Endothelial cell of umbilical vein (primary cell): ENCODE measurements around the gene REPIN1. TPM values are rescaled to one million over a fixed set of nuclear protein-coding genes. Genes with fewer than 3 reads are reported as not detected.

Experiments
- BruUV-seq: library from RNA; stranded (reverse); fragments of 400-500 nt; replicated peaks from 2 replicates; lab custom pipeline; 2021; lab: Mats Ljungman, UMichigan
- CTCF ChIA-PET: fragments of 300-600, 350-600 bp; sonication (Branson Sonifier 250); formaldehyde crosslinking; loops from one replicate; lab custom pipeline; 2021; ENCODE audit warnings: antibody characterized with exemption, inconsistent platforms; lab: Charles Lee
- POLR2A ChIA-PET: fragments of 300-600, 350-600 bp; sonication (Branson Sonifier 250); formaldehyde crosslinking; loops from one replicate; lab custom pipeline; 2021; ENCODE audit warnings: antibody characterized with exemption, inconsistent platforms; lab: Charles Lee
- DNase-seq: peaks from one replicate; pipeline ENCODE4 v3.0.0-alpha.2; 2011; ENCODE audit warnings: low read depth, low spot score
- FAIRE-seq: peaks from 2 replicates; lab custom pipeline; 2011; peaks lifted over from hg19 to GRCh38; lab: Jason Lieb, UNC
- H2AFZ ChIP-seq: 2 replicates; pipeline ENCODE4 v1.6.0; 2012; ENCODE audit warnings: low read depth, low read length, control low read depth, inconsistent platforms
- H3K27ac ChIP-seq: 2 replicates; pipeline ENCODE4 v1.5.1; 2011; ENCODE audit warnings: low read depth, mild to moderate bottlenecking, control low read depth, low read length, moderate library complexity; ENCODE audit not compliant: insufficient read depth
- H3K27me3 ChIP-seq, 2 experiments: 2 replicates each; pipeline versions ENCODE4 v1.6.0 to v1.6.1; 2011; ENCODE audit warnings: low read length in 2 of 2, mixed read lengths in 1 of 2; ENCODE audit not compliant: control insufficient read depth in 2 of 2, insufficient read depth in 2 of 2
- H3K36me3 ChIP-seq, 2 experiments: 2 replicates in 1 of 2; 3 replicates in 1 of 2; pipeline ENCODE4 v1.5.1; 2011; ENCODE audit warnings: low read length in 2 of 2, mild to moderate bottlenecking in 1 of 2, moderate library complexity in 1 of 2; ENCODE audit not compliant: control insufficient read depth in 2 of 2, insufficient read depth in 2 of 2; ENCODE audit errors: extremely low read depth in 1 of 2
- H3K4me1 ChIP-seq: 3 replicates; pipeline ENCODE4 v1.5.1; 2011; ENCODE audit warnings: mild to moderate bottlenecking, low read length; ENCODE audit not compliant: control insufficient read depth, insufficient read depth; ENCODE audit errors: extremely low read depth
- H3K4me2 ChIP-seq: 2 replicates; pipeline ENCODE4 v1.6.1; 2011; ENCODE audit warnings: low read length, control low read depth, mixed read lengths; ENCODE audit not compliant: insufficient read depth
- H3K4me3 ChIP-seq, 3 experiments: fragments of 200-600 bp in 1 of 3; sonication (generic), shearing (Covaris generic) in 1 of 3; replicated peaks in 1 of 3; 2 replicates each; pipeline ENCODE4 v1.5.1; 2011 to 2016; ENCODE audit warnings: control low read depth in 3 of 3, low read length in 3 of 3, mild to moderate bottlenecking in 2 of 3, inconsistent platforms in 1 of 3, low read depth in 1 of 3, moderate library complexity in 1 of 3; ENCODE audit not compliant: insufficient read depth in 1 of 3
- H3K79me2 ChIP-seq: 2 replicates; pipeline ENCODE4 v1.6.0; 2012; ENCODE audit warnings: low read length, inconsistent platforms; ENCODE audit not compliant: control insufficient read depth, insufficient read depth
- H3K9ac ChIP-seq: replicated peaks from 2 replicates; pipeline ENCODE3; 2011; ENCODE audit warnings: low read length, control low read depth; ENCODE audit not compliant: insufficient read depth; ENCODE audit errors: extremely low read depth
- H3K9me1 ChIP-seq: replicated peaks from 3 replicates; pipeline ENCODE4 v1.6.0; 2011; ENCODE audit warnings: mild to moderate bottlenecking, low read length; ENCODE audit not compliant: control insufficient read depth, insufficient read depth; ENCODE audit errors: extremely low read depth
- H3K9me3 ChIP-seq: replicated peaks from 2 replicates; pipeline ENCODE4 v1.5.1; 2012; ENCODE audit warnings: low read length, inconsistent platforms; ENCODE audit not compliant: control insufficient read depth, insufficient read depth
- H4K20me1 ChIP-seq: replicated peaks from 2 replicates; pipeline ENCODE3; 2011; ENCODE audit warnings: mild to moderate bottlenecking, low read length; ENCODE audit not compliant: control insufficient read depth, insufficient read depth; ENCODE audit errors: extremely low read depth
- CTCF ChIP-seq, 2 donors: IDR thresholded peaks; 1 replicate in 1 of 2; 2 replicates in 1 of 2; pipeline ENCODE4 v1.5.1; 2011; ENCODE audit warnings: low read length in 2 of 2, mild to moderate bottlenecking in 2 of 2, moderate library complexity in 2 of 2, control low read depth in 1 of 2, inconsistent platforms in 1 of 2, low read depth in 1 of 2; ENCODE audit not compliant: insufficient read depth in 1 of 2; ENCODE audit errors: extremely low read depth in 1 of 2
- EZH2 ChIP-seq: IDR thresholded peaks from 2 replicates; pipeline ENCODE4 v1.6.1; 2012; ENCODE audit warnings: borderline replicate concordance, low read depth, mild to moderate bottlenecking, moderate library complexity, low read length, inconsistent platforms; ENCODE audit not compliant: severe bottlenecking
- FOS ChIP-seq: IDR thresholded peaks from 2 replicates; pipeline ENCODE4 v1.6.1; 2011; ENCODE audit warnings: mild to moderate bottlenecking, low read length, moderate library complexity, borderline replicate concordance; ENCODE audit not compliant: insufficient read depth
- GATA2 ChIP-seq: IDR thresholded peaks from 2 replicates; pipeline ENCODE4 v1.7.0; 2011; ENCODE audit warnings: low read depth, mild to moderate bottlenecking, moderate library complexity, mixed read lengths, low read length; ENCODE audit not compliant: insufficient read length, insufficient read depth
- JUN ChIP-seq: IDR thresholded peaks from 2 replicates; pipeline ENCODE4 v1.6.1; 2011; ENCODE audit warnings: borderline replicate concordance, low read depth; ENCODE audit not compliant: insufficient read length, insufficient read depth
- MYC ChIP-seq: IDR thresholded peaks from one replicate; pipeline ENCODE4 v1.6.1; 2011; ENCODE audit warnings: mild to moderate bottlenecking, low read depth, low read length
- POLR2A ChIP-seq: IDR thresholded peaks from 2 replicates; pipeline ENCODE4 v1.6.1; 2012; ENCODE audit warnings: low read depth, mild to moderate bottlenecking, control low read depth, low read length
- POLR2AphosphoS5 ChIP-seq: IDR thresholded peaks from 2 replicates; pipeline ENCODE4 v1.6.1; 2012; ENCODE audit warnings: low read depth, mild to moderate bottlenecking, control low read depth, low read length, moderate library complexity; ENCODE audit not compliant: insufficient read depth
- dilution Hi-C: fragments of 300-500 bp; cut with MboI; formaldehyde crosslinking; loops from one replicate; pipeline ENCODE4 v1.15.0; 2019; ENCODE audit warnings: low sequenced_read_pairs; ENCODE audit not compliant: extremely low pct_ligation_motif_present
- intact Hi-C: fragments of 100-400 bp; cut with micrococcal nuclease; formaldehyde crosslinking; loops from one replicate; pipeline ENCODE4 v1.10.0; 2022
- polyA plus RNA-seq, 4 experiments: library from polyadenylated mRNA; depleted of rRNA in 3 of 4; stranded (reverse) in 3 of 4; unstranded in 1 of 4; fragments of >200 nt; gene quantifications; 2 replicates each; pipeline versions ENCODE4 v1.2.1 to v1.2.3, GENCODE V29; 2011 to 2012; ENCODE audit warnings: missing spikeins in 1 of 4
- total RNA-seq: library from RNA; stranded (reverse); gene quantifications from 2 replicates; pipeline ENCODE4 v1.2.3, GENCODE V29; 2021

REPIN1 gene
- total and polyA plus RNA-seq, 2 donors (not counting 3 experiments of a cell fraction or from before 2014, with no cell fraction given): 108 to 140 TPM

- Histone ChIP-seq H3K4me3 (no peak overlapping the region), H2AFZ (no peak overlapping the region), H3K79me2 (no peaks in the 10 kb centered on the region), H4K20me1 (no peaks in the 10 kb centered on the region), H3K9me1 (no peaks in the 10 kb centered on the region), H3K4me2 (no peak overlapping the region), H3K36me3 (no peaks in the 10 kb centered on the region), H3K9ac (no peak overlapping the region), H3K27ac (no peak overlapping the region), H3K27me3 (peaks cover 0 to 4% of the 10 kb centered on the region in 2 experiments), H3K9me3 (no peaks in the 10 kb centered on the region), H3K4me1 (no peaks in the 10 kb centered on the region)
- FAIRE-seq (no peak), DNase-seq (no peak)
- CTCF ChIA-PET: interaction anchor here (0.7 to 2.3 kb wide), 14 partner anchors 9 to 811 kb away, joined by 3 to 24 read pairs (median 4); partner anchors contain the start of gene REPIN1
- dilution Hi-C loops (no loop called here), intact Hi-C loops (loop anchor here (1.0 to 5.0 kb wide), 4 partner anchors 23 to 399 kb away; partner anchors contain the start of gene ZNF775)
- TF ChIP-seq POLR2AphosphoS5 (no peak), GATA2 (no peak), CTCF (IDR thresholded peaks at IDR 0.05; ENCODE audit: extremely low read depth in 1 of 2, insufficient read depth in 1 of 2, low read depth in 1 of 2, low read length in 2 of 2) (no peak), EZH2 (no peak), FOS (no peak), POLR2A (no peak), MYC (no peak), JUN (no peak)
- no TSS peak for BruUV-seq
- POLR2A ChIA-PET: no interaction called here
Measured at GRCh38 chr7:150355666-150356059, 13.0 kb upstream of the REPIN1 start.
